Activated naive CD4-positive, alpha-beta T cell treated with anti-CD3 and anti-CD28 coated beads, Interleukin-2, amount 10 ng/mL, durations not matched to agents 5 hours and 36 hours (primary cell): ENCODE results near the gene EPHB2. TPM values are rescaled to one million over a fixed set of nuclear protein-coding genes. Genes with fewer than 3 reads are reported as not detected.

ENCODE experiments used
- microRNA-seq: library from miRNA; unstranded; fragments of <30 nt; microRNA quantifications from one replicate; pipeline ENCODE4 v1.2.0, GENCODE V29; 2022; ENCODE audit warnings: borderline microRNAs expressed, borderline replicate concordance
- total RNA-seq, 2 experiments: library from RNA; stranded (reverse); gene quantifications; one replicate each; pipeline ENCODE4 v1.2.3, GENCODE V29; 2021

Gene EPHB2
- total RNA-seq: not detected

GRCh38 chr1:22710701-22711049, at the start of gene EPHB2:
Gene EPHB2, plus strand, starts transcription at chr1:22710839. Its CDS starts 144 bp downstream, at chr1:22710983.

Small RNA genes lying within 50 kb of the gene (microRNA-seq; reads per million reads assigned to microRNA genes)
- not detected for gene MIR4253
- not detected for gene MIR4684

Other genes with a start within 250 kb of the EPHB2 start
- gene EPHA8, start 147.3 kb upstream of the EPHB2 start, total RNA-seq: not detected
- gene C1QA, start 74.2 kb upstream of the EPHB2 start, total RNA-seq: not detected
- gene C1QC, start 67.2 kb upstream of the EPHB2 start, total RNA-seq: not detected
- gene C1QB, start 57.6 kb upstream of the EPHB2 start, total RNA-seq: not detected